Myocyte (in vitro differentiated cells): ENCODE data around the gene RNF208. TPM values are rescaled to one million over a fixed set of nuclear protein-coding genes. Genes with fewer than 3 reads are reported as not detected.
A peak's percentile ranks its signal among the peaks of the same experiment; 100 is the strongest.

ENCODE experiments used
- DNase-seq: peaks from one replicate; pipeline ENCODE4 v3.0.0-alpha.2; 2012; ENCODE audit warnings: low read depth
- total RNA-seq: library from RNA; depleted of rRNA; stranded (reverse); fragments of >200 nt; gene quantifications from 2 replicates; pipeline ENCODE4 v1.2.3, GENCODE V29; 2014

Gene RNF208
- total RNA-seq, 1 donor from 2014 or later, result 0.21 TPM

GRCh38 chr9:137215196-137215986, 6.6 kb downstream of the RNF208 start:
- DNase-seq, result no peak

- no peak for DNase-seq
These were observed 7.4 kb downstream of the RNF208 start for GRCh38 chr9:137214620-137215019.

GRCh38 chr9:137213160-137214060, 8.6 kb downstream of the RNF208 start:
- DNase-seq, result no peak

GRCh38 chr9:137212520-137212919, 9.5 kb downstream of the RNF208 start:
- no peak for DNase-seq

GRCh38 chr9:137211532-137211931, 10.5 kb downstream of the RNF208 start:
- DNase-seq, result no peak

DNA sequence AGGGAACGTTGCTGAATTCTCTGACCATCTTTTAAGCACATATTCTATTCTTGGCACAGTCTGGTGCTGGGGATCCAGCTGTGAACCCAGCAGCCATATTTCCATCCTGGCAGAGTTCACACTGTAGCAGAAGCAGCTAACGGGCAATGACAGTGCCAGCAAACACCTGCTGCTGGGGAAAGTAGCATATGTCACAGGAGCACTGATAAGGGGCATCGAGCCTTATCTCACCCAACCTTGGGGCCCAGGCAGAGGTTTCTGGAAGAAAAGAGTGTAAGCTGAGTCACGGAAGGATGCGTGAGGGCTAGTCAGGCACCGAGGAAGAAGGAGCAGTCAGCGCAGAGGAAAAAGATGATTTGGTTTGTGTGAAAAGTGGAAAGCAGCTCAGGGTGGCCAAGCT, 15.4 kb downstream of the RNF208 start:
- no peak for DNase-seq

DNA sequence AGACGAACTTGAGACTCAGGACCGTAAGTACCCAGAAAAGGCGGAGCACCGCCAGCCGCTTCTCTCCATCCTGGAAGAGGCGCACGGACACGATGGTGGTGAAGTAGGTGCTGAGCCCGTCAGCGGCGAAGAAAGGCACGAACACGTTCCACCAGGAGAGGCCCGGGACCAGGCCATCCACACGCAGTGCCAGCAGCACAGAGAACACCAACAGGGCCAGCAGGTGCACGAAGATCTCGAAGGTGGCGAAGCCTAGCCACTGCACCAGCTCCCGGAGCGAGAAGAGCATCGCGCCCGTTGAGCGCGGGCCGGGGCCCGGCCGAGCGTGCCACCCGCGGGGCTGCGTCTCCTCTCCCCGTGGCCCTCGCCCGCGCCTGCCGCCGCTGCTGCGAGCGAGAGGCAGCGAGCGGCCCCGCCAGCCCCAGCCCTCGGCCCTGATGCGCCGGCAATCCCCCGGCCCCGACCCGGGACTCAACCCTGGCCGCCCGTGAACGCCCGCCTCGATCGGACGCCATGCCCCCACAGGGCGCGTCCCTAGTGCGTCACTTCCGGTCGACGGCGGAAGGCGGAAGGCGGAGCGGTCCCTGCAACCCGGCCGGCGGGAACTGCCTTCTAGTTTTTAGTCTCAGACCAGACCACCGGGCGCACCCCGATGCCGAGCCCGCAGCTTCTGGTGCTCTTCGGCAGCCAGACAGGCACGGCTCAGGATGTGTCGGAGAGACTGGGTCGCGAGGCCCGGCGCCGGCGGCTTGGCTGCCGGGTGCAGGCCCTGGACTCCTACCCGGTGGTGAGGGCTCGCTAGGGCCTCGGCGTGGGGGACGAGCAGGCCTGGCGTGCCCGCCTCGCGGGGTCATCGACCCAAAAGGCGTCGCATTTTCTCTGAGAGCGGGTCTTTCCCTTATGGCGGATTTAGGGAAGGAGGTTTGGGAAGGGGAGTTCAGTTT, 16.6 kb downstream of the RNF208 start, which contains the start of the genes NDOR1 and TMEM203:
NDOR1 (plus strand) TSS at position 575 of the 944 bp plus-strand sequence; CDS start at position 653, 78 bp downstream.
TMEM203 (minus strand) TSS at position 523 of the 944 bp plus-strand sequence; CDS start at position 289, 234 bp downstream.
- DNase-seq, result peak; percentile 86

GRCh38 chr9:137204731-137205125, 17.3 kb downstream of the RNF208 start:
- DNase-seq, result no peak

DNA sequence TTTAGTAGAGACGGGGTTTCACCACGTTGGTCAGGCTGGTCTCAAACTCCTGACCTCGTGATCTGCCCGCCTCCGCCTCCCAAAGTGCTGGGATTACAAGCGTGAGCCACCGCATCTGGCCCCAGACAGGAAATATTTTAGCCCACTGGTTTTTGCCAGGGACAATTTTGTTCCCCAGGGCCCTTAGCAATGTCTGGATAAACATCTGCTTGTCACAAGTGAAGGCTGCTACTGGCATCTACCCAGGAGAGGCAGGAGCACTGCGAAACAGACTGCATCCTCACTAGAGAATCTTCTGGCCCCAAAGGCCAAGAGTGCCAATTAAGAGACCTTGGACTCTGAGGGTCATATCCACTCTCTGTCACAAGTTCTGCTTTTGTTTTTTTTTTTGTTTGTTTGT, 19.1 kb downstream of the RNF208 start:
- no peak for DNase-seq

GRCh38 chr9:137201205-137201868, 20.7 kb downstream of the RNF208 start:
- DNase-seq, result no peak

- DNase-seq, result peak; percentile 100
These were observed 21.5 kb downstream of the RNF208 start, which contains the start of gene TPRN for GRCh38 chr9:137200311-137201204. TPRN (minus strand) TSS chr9:137200741; CDS start chr9:137200711, 30 bp downstream.

GRCh38 chr9:137199411-137200121, 22.5 kb downstream of the RNF208 start:
- no peak for DNase-seq

DNA sequence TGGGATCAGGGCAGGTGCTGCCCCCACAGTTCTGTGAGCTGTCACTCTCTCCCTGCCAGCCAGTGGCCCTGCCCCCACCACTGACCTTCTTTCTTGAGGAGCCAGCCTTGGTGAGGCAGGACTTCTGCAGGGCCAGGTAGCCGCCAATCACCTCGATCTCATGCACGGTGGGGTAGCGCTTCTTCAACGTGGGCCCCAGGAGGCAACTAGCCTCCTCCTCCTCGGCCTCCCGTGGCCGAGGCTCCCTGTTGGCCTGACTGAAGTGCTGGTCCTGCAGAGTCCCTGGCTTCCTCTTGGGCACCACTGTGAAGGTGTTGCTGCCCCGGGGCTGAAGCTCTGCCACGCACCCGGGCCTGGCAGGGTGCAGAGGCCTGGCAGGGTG, 23.1 kb downstream of the RNF208 start:
- no peak for DNase-seq

- DNase-seq, result peak; percentile 23
These were observed 23.8 kb downstream of the RNF208 start for GRCh38 chr9:137198051-137198901.

DNA sequence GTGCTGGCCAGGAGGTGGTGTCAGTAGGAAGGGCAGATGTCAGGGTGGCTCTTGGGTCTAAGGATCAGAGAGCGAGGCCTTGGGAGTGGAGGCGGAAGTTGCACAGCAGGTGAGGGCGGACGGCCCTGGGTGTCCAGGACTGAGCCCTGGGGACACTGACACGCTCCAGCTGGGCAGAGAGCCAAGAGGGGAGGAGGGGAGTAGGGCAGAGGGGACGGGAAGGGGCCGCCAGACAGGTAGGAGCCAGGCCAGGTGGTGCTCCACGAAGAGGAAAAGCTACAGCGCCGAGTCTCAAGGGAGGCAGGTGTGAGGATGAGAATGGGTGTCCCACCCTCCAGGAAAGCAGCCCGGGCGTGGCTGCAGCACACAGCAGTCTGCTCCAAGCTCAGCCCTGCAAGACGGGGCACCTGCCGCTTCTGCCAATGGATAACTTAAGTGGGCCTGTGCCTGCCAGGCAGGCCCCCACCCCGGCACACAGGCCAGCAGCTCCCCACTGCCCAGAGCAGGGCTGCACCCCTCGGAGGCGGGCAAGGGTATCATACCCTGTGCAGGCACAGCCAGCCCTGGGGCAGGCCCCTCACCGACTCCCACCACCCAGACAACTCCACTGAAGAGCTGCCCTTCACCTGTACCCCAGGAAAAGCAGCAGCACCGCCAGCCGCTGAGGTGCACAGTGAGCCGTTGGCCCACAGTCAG, 26.4 kb downstream of the RNF208 start:
- DNase-seq, result no peak

DNA sequence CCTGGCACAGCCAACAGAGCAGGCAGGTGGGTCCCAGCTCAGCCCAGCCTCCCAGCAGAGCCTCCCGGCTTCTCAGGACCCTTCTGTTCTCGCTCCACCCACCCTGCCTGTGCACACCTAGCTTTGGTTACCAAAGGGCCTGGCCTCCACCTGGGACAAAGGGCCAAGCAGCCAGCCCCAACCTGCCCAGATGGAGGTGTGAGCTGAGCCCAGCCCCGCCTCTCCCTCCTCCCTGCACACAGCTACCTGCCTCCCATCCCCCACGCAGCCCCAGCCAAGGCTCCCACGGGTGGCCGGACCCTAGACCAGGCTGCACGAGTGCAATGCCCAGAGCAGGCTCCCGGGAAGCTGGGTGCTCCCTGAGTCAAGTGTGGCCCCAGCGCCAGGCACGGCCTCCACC, 27.1 kb downstream of the RNF208 start:
- no peak for DNase-seq

GRCh38 chr9:137194388-137194787, 27.7 kb downstream of the RNF208 start:
- peak; percentile 25 for DNase-seq
